Measurements from ENCODE around the gene SLC46A3.
"Not testable (repeated sequence)": the region's sequence is repeated elsewhere in the genome, so short reads cannot be mapped to it uniquely, and the experiment has no call there.

SLC46A3 gene

GRCh38 chr13:28704919-28705318 lies 13.9 kb downstream of the SLC46A3 start:
- DNase-seq (ENCODE audit: low spot score) = no peak
- Histone ChIP-seq H3K27ac (no peak overlapping the region), H3K4me3 (no peak overlapping the region)
- no peak for TF ChIP-seq CTCF (IDR thresholded peaks at IDR 0.05)

GRCh38 chr13:28704282-28704681 lies 14.5 kb downstream of the SLC46A3 start:
- no peak for TF ChIP-seq CTCF (IDR thresholded peaks at IDR 0.05)
- H3K27ac ChIP-seq = no peak overlapping the region
- no peak overlapping the region for H3K4me3 ChIP-seq
- DNase-seq (ENCODE audit: low spot score) = no peak

GRCh38 chr13:28699246-28699645 lies 19.5 kb downstream of the SLC46A3 start:
- DNase-seq (ENCODE audit: low spot score) = no peak
- H3K4me3 ChIP-seq = no peak overlapping the region
- no peak for TF ChIP-seq CTCF (IDR thresholded peaks at IDR 0.05)
- no peak overlapping the region for H3K27ac ChIP-seq

- DNase-seq (ENCODE audit: low spot score) = no peak
- no peak for TF ChIP-seq CTCF (IDR thresholded peaks at IDR 0.05)
- H3K27ac ChIP-seq = no peak overlapping the region
- no peak overlapping the region for H3K4me3 ChIP-seq
Observed at GRCh38 chr13:28697441-28697840, 21.3 kb downstream of the SLC46A3 start.

- not testable (repeated sequence) for H3K4me3 ChIP-seq; DNase-seq (ENCODE audit: low spot score); H3K27ac ChIP-seq
Observed at GRCh38 chr13:28693605-28694491, 24.9 kb downstream of the SLC46A3 start.

- DNase-seq (ENCODE audit: low spot score) = no peak
- H3K27ac ChIP-seq = no peak overlapping the region
- H3K4me3 ChIP-seq = no peak overlapping the region
- no peak for TF ChIP-seq CTCF (IDR thresholded peaks at IDR 0.05)
Observed at GRCh38 chr13:28685892-28686291, 32.9 kb downstream of the SLC46A3 start.

GRCh38 chr13:28685114-28685513 lies 33.7 kb downstream of the SLC46A3 start:
- TF ChIP-seq CTCF (IDR thresholded peaks at IDR 0.05) = no peak
- no peak for DNase-seq (ENCODE audit: low spot score)
- no peak overlapping the region for H3K27ac ChIP-seq
- no peak overlapping the region for H3K4me3 ChIP-seq

Data from coronary artery (tissue), 2 donors.